ENCODE measurements around the gene CKAP2L.

DNA sequence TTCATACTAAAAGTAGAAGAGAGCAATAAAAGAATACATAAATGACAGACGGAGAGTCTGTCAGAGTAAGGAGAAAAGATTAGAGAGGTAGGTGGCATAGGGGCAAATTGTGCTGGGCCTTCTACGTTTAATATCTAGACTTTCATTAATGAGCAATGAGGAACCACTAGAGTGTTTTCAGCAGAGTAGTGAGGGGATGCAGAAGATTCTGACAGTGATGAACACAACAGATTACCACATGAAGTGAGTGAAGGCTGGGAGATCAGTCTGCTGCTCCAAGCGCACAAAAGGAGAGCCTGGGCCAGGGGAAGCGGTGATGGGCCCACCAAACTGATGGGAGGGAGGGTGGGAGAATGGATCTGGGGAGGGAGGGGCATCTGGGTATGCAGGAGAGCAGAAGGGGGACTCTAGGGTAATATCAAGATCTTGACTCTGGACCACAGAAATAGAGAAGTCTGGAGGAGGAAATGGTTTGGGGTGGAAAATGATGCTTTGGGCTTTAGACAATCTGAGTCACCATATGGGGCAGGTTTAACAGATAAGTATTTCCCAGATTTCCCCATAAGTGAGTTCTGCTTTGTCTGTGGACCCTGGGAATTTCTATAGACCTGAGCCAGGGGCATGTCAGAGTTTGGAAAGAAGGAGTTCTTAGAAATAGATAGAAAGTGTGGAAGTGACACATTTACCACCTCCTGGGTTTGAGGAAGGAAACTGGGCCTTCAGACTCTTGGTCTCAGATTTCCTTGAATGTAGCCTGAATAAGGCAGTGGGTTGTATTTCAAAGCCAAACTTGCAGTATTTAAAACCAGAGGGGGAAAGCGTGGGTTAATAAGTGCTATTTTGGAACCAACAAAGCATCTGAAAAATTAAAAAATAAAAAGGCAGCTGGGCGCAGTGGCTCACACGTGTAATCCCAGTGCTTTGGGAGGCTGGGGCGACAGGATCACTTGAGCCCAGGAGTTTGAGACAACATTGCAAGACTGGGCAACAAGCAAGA is 34.9 kb upstream of the CKAP2L start:
- TF ChIP-seq, protein P1, sequence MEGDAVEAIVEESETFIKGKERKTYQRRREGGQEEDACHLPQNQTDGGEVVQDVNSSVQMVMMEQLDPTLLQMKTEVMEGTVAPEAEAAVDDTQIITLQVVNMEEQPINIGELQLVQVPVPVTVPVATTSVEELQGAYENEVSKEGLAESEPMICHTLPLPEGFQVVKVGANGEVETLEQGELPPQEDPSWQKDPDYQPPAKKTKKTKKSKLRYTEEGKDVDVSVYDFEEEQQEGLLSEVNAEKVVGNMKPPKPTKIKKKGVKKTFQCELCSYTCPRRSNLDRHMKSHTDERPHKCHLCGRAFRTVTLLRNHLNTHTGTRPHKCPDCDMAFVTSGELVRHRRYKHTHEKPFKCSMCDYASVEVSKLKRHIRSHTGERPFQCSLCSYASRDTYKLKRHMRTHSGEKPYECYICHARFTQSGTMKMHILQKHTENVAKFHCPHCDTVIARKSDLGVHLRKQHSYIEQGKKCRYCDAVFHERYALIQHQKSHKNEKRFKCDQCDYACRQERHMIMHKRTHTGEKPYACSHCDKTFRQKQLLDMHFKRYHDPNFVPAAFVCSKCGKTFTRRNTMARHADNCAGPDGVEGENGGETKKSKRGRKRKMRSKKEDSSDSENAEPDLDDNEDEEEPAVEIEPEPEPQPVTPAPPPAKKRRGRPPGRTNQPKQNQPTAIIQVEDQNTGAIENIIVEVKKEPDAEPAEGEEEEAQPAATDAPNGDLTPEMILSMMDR (IDR thresholded peaks at IDR 0.05), result no peak
- no peak for TF ChIP-seq POLR2A (IDR thresholded peaks at IDR 0.05)
